K562 (cell line): ENCODE results near the gene ZNF487. TPM values are rescaled to one million over a fixed set of nuclear protein-coding genes. Genes with fewer than 3 reads are reported as not detected.
A peak's percentile ranks its signal among the peaks of the same experiment; 100 is the strongest.

Source experiments
- ATF2 ChIP-seq: sonication (generic); formaldehyde crosslinking; IDR thresholded peaks from 2 replicates; pipeline ENCODE4 v1.8.1; 2022; ENCODE audit warnings: missing genetic modification reagents
- C11orf30 ChIP-seq: fragments of 450-650 bp; IDR thresholded peaks from 2 replicates; pipeline ENCODE4 v1.6.1; 2016; ENCODE audit warnings: low read depth, mild to moderate bottlenecking
- CBX8 ChIP-seq: fragments of 200-600 bp; sonication (generic); IDR thresholded peaks from 2 replicates; pipeline ENCODE4 v1.6.1; 2012; ENCODE audit warnings: borderline replicate concordance, mixed run types, low read depth, mild to moderate bottlenecking, moderate library complexity, mixed read lengths, low read length, control low read depth, inconsistent platforms; ENCODE audit not compliant: poor library complexity, severe bottlenecking; ENCODE audit errors: extremely low read depth
- CTBP1 ChIP-seq: fragments of 450-650 bp; IDR thresholded peaks from 2 replicates; pipeline ENCODE4 v1.6.1; 2016; ENCODE audit warnings: borderline replicate concordance
- CXXC5 ChIP-seq: fragments of 250-450 bp; sonication (Bioruptor Pico); IDR thresholded peaks from 2 replicates; pipeline ENCODE4 v1.8.0; 2022; ENCODE audit warnings: inconsistent platforms, mild to moderate bottlenecking, moderate library complexity
- ETS2 ChIP-seq: IDR thresholded peaks from 2 replicates; pipeline ENCODE4 v1.6.1; 2016; ENCODE audit warnings: borderline replicate concordance, missing genetic modification characterization, mild to moderate bottlenecking, moderate library complexity, missing compliant biosample characterization; ENCODE audit not compliant: poor library complexity, severe bottlenecking
- FOXA1 ChIP-seq: fragments of 450-650 bp; IDR thresholded peaks from 2 replicates; pipeline ENCODE4 v1.6.1; 2016; ENCODE audit warnings: mild to moderate bottlenecking, borderline replicate concordance
- HNRNPLL ChIP-seq: fragments of 200-400 bp; formaldehyde crosslinking; IDR thresholded peaks from 2 replicates; pipeline ENCODE4 v1.6.1; 2017; ENCODE audit warnings: low read length, low read depth, mild to moderate bottlenecking; ENCODE audit not compliant: poor library complexity, severe bottlenecking
- KLF6 ChIP-seq: fragments of 250-450 bp; sonication (Bioruptor Pico); IDR thresholded peaks from 2 replicates; pipeline ENCODE4 v1.4.0; 2020; ENCODE audit warnings: mild to moderate bottlenecking, moderate library complexity, borderline replicate concordance
- LARP7 ChIP-seq: fragments of 450-650 bp; IDR thresholded peaks from 2 replicates; pipeline ENCODE4 v1.6.1; 2016
- MYNN ChIP-seq, 2 experiments: sonication (generic); formaldehyde crosslinking in 1 of 2; IDR thresholded peaks; 2 replicates each; pipeline versions ENCODE4 v1.5.0 to v1.6.1; 2016 to 2020; ENCODE audit warnings: antibody characterized with exemption in 1 of 2, missing genetic modification reagents in 1 of 2
- NFRKB ChIP-seq: fragments of 450-650 bp; IDR thresholded peaks from 2 replicates; pipeline ENCODE4 v1.6.1; 2016; ENCODE audit warnings: low read depth
- NONO ChIP-seq, 2 experiments: fragments of 200-400 bp in 1 of 2; fragments of 450-650 bp in 1 of 2; formaldehyde crosslinking in 1 of 2; IDR thresholded peaks; 2 replicates each; pipeline ENCODE4 v1.6.1; 2017; ENCODE audit warnings: low read depth in 2 of 2, mild to moderate bottlenecking in 2 of 2, moderate library complexity in 2 of 2, low read length in 1 of 2
- NR2F6 ChIP-seq: fragments of 450-650 bp; formaldehyde crosslinking; IDR thresholded peaks from 2 replicates; pipeline ENCODE4 v1.4.0; 2020; ENCODE audit warnings: mild to moderate bottlenecking
- RFX1 ChIP-seq: fragments of 450-650 bp; IDR thresholded peaks from 2 replicates; pipeline ENCODE4 v1.6.1; 2016; ENCODE audit warnings: mild to moderate bottlenecking, moderate library complexity
- SMARCA5 ChIP-seq: fragments of 450-650 bp; IDR thresholded peaks from 2 replicates; pipeline ENCODE4 v1.6.1; 2016
- SNIP1 ChIP-seq: fragments of 450-650 bp; IDR thresholded peaks from 2 replicates; pipeline ENCODE4 v1.7.1; 2017; ENCODE audit warnings: low read depth, mild to moderate bottlenecking
- ZBTB1 ChIP-seq: sonication (generic); formaldehyde crosslinking; IDR thresholded peaks from 2 replicates; pipeline ENCODE4 v1.8.1; 2023; ENCODE audit warnings: missing genetic modification reagents, low read depth, mild to moderate bottlenecking, borderline replicate concordance
- ZC3H4 ChIP-seq: sonication (generic); formaldehyde crosslinking; IDR thresholded peaks from 2 replicates; pipeline ENCODE4 v1.9.0; 2021; ENCODE audit warnings: missing genetic modification reagents, borderline replicate concordance
- ZNF134 ChIP-seq: fragments of 250-450 bp; sonication (Bioruptor Pico); conservative IDR thresholded peaks from 2 replicates; pipeline ENCODE4 v1.4.0; 2020
- ZNF77 ChIP-seq: fragments of 250-450 bp; sonication (Bioruptor Pico); IDR thresholded peaks from 2 replicates; pipeline ENCODE4 v1.5.0; 2020
- polyA plus RNA-seq, 8 experiments: library from polyadenylated mRNA; depleted of rRNA in 4 of 8; stranded (reverse) in 5 of 8; unstranded in 3 of 8; fragments of >200 nt; fragmentation: Nextera tagmentation in 2 of 8; fragmentation: Illumina TruSeq in 1 of 8; extraction: Ambion mirVana in 2 of 8; extraction: Trizol in 1 of 8; gene quantifications; 2 replicates each; pipeline versions ENCODE4 v1.2.1 to v1.2.3, GENCODE V29; 2011 to 2014; ENCODE audit warnings: inconsistent platforms in 1 of 8, missing spikeins in 1 of 8
- total RNA-seq, 7 experiments: library from RNA; depleted of rRNA in 6 of 7; stranded (reverse); fragments of >200 nt in 6 of 7; fragmentation: Illumina TruSeq in 2 of 7; extraction: Trizol in 2 of 7; gene quantifications; 2 replicates each; pipeline versions ENCODE4 v1.2.1 to v1.2.3, GENCODE V29; 2011 to 2021; ENCODE audit warnings: low replicate concordance in 1 of 7
- TF ChIP-seq, protein P1 (sequence below), 2 experiments: fragments of 450-650 bp; conservative IDR thresholded peaks; 2 replicates each; pipeline ENCODE4 v1.6.1; 2017; ENCODE audit warnings: mild to moderate bottlenecking in 2 of 2, moderate library complexity in 2 of 2
- TF ChIP-seq, protein P2 (sequence below): fragments of 250-450 bp; sonication (Bioruptor Pico); IDR thresholded peaks from 2 replicates; pipeline ENCODE4 v1.6.1; 2021; ENCODE audit warnings: mild to moderate bottlenecking
- TF ChIP-seq, protein P3 (sequence below): fragments of 450-650 bp; formaldehyde crosslinking; IDR thresholded peaks from 2 replicates; pipeline ENCODE4 v1.4.0; 2020; ENCODE audit warnings: mild to moderate bottlenecking, moderate library complexity

Gene ZNF487
- total and polyA plus RNA-seq, 9 of the 15 experiments (the other 6 are each of a cell fraction or from before 2014, with no cell fraction given): 1.9 to 6.5 (median 4.2) TPM

DNA sequence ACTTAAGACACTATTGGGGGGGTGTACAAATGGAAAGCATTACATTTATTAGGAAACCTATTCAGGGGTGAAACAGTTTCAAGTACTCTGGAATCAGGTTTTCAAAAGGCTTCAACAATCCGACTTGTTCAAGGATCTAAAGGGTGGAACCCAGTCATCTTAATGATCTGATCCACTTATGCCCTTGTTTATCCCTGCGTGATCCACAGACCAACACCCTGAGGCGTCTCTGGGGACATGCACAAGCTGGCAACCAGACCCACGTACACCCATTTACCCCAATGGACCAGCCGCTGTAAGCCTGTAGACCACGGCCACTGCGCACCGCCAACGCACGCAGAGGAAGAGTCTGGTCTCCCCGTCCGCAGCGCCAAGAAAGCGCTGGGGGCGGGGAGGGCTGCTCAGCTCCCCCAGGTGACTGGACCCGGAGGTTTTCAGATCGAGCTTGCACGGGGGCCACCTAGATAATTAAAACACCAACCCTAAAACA lies 41.3 kb upstream of the ZNF487 start (continued):
- TF ChIP-seq NONO (IDR thresholded peaks at IDR 0.05; ENCODE audit: low read depth in 2 of 2, low read length in 1 of 2) (no peak), CXXC5 (CRISPR knock-in tag) (peak; percentile 28; the same call in 1 of the 2 replicates), RFX1 (no peak), NR2F6 (CRISPR knock-in tag) (no peak), ZBTB1 (CRISPR knock-in tag) (no peak), SMARCA5 (no peak), NFRKB (no peak), FOXA1 (no peak), ATF2 (CRISPR knock-in tag) (no peak), CBX8 (no peak), HNRNPLL (peak; percentile 93), SNIP1 (no peak), KLF6 (CRISPR knock-in tag) (no peak), ZNF134 (CRISPR knock-in tag) (no peak), LARP7 (no peak), ZNF77 (CRISPR knock-in tag) (no peak), CTBP1 (no peak), MYNN (IDR thresholded peaks at IDR 0.05) (no peak), MYNN (CRISPR knock-in tag; IDR thresholded peaks at IDR 0.05) (no peak), ZC3H4 (CRISPR knock-in tag) (no peak), ETS2 (tag) (no peak), C11orf30 (no peak)
- TF ChIP-seq, protein P1, sequence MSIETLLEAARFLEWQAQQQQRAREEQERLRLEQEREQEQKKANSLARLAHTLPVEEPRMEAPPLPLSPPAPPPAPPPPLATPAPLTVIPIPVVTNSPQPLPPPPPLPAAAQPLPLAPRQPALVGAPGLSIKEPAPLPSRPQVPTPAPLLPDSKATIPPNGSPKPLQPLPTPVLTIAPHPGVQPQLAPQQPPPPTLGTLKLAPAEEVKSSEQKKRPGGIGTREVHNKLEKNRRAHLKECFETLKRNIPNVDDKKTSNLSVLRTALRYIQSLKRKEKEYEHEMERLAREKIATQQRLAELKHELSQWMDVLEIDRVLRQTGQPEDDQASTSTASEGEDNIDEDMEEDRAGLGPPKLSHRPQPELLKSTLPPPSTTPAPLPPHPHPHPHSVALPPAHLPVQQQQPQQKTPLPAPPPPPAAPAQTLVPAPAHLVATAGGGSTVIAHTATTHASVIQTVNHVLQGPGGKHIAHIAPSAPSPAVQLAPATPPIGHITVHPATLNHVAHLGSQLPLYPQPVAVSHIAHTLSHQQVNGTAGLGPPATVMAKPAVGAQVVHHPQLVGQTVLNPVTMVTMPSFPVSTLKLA (conservative IDR thresholded peaks at IDR 0.05): no peak
- TF ChIP-seq, protein P2, sequence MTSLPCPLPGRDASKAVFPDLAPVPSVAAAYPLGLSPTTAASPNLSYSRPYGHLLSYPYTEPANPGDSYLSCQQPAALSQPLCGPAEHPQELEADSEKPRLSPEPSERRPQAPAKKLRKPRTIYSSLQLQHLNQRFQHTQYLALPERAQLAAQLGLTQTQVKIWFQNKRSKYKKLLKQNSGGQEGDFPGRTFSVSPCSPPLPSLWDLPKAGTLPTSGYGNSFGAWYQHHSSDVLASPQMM: no peak
- TF ChIP-seq, protein P3, sequence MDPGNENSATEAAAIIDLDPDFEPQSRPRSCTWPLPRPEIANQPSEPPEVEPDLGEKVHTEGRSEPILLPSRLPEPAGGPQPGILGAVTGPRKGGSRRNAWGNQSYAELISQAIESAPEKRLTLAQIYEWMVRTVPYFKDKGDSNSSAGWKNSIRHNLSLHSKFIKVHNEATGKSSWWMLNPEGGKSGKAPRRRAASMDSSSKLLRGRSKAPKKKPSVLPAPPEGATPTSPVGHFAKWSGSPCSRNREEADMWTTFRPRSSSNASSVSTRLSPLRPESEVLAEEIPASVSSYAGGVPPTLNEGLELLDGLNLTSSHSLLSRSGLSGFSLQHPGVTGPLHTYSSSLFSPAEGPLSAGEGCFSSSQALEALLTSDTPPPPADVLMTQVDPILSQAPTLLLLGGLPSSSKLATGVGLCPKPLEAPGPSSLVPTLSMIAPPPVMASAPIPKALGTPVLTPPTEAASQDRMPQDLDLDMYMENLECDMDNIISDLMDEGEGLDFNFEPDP: 0 out of 2 replicates have a peak, but pooled peaks have one; percentile 48
